Activated naive CD8-positive, alpha-beta T cell (primary cell): ENCODE data around the gene SLC12A4.
"Not testable (repeated sequence)": the region's sequence is repeated elsewhere in the genome, so short reads cannot be mapped to it uniquely, and the experiment has no call there.

Source experiments
- H3K27ac Mint-ChIP-seq: one replicate; pipeline ENCODE4 v1.8.0; 2021; ENCODE audit warnings: mixed read lengths
- H3K27me3 Mint-ChIP-seq: one replicate; pipeline ENCODE4 v1.8.0; 2021; ENCODE audit warnings: mixed read lengths
- H3K36me3 Mint-ChIP-seq: one replicate; pipeline ENCODE4 v1.8.0; 2021; ENCODE audit warnings: mixed read lengths
- H3K4me1 Mint-ChIP-seq: one replicate; pipeline ENCODE4 v1.8.0; 2021; ENCODE audit warnings: low read depth, mixed read lengths
- H3K4me3 Mint-ChIP-seq: one replicate; pipeline ENCODE4 v1.8.0; 2021; ENCODE audit warnings: mild to moderate bottlenecking, mixed read lengths
- H3K9me3 Mint-ChIP-seq: one replicate; pipeline ENCODE4 v1.8.0; 2021; ENCODE audit warnings: low read depth, mixed read lengths

SLC12A4 gene

DNA sequence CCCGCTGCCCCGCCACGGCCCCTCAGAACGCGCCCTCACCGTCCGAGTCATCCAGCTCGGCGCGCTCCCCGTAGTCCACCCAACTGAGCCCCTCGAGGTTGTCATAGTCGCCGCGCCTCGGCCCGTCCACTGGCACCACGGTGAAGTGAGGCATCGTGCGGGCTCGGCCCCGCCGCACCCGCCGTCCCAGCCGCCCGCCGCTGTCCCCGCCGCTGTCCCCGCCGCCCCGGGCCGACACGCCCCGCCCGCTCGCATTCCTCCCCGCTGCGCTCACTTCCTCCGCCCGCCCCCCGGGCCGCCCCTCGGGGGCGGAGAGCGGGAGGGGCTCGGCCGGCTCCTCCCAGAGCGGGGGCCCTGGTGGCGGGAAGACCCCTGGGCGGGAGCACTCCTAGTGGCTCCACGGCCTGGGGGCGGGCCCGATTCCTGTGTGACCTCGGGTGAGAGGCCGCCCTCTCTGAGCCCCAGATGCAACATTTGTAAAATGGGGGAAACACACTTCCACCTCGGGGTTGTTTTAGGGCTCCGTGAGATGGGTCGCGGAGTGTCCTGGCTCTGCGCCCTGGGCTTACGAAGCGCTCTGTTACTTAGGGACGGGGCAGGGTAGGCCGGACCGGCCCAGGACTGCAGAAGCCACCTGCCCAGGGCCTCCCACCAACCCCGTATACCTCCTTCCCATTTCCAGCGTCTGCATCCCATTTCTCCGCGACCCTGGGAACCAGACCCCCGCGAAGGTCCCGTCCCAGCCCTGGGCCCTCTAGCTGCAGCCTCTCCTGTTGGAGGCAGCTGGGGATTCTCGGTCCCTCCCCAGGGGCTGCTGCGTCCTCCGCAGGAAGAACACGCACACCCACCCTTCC, at the start of gene SLC12A4:
SLC12A4 (minus strand) TSS at position 238 of the 854 bp plus-strand sequence; CDS start at position 154, 84 bp downstream.
- H3K4me3 Mint-ChIP-seq: peak within 1 kb of the TSS; percentile 97
- H3K27me3 Mint-ChIP-seq: no peaks in the 10 kb centered on the region
- H3K27ac Mint-ChIP-seq: peak within 1 kb of the TSS; percentile 95
- H3K9me3 Mint-ChIP-seq: no peaks in the 10 kb centered on the region
- H3K4me1 Mint-ChIP-seq: peaks cover 24% of the 10 kb centered on the region
- H3K36me3 Mint-ChIP-seq: peaks cover 2% of the 10 kb centered on the region

DNA sequence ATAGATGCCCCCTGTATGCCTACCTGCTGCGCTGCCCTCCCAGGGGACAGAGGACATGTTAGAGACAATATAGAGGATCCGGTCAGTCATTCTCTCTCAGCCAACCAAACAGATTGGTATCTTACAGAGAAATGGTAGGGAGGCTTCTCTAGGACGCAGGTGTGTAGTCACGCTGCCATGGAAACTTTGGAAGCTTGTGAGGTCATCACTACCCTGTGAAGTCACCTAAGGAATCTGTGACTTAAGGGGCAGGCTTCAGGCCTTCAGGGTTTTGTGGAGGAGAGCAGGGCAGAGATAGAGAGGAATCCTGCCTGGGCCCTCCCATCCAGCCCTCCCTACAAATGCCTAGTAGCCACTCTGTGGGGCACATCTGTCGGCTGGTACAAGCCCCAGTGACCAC, 47.2 kb upstream of the SLC12A4 start, which contains the start of gene DPEP2NB:
DPEP2NB (minus strand) TSS at position 231 of the 400 bp plus-strand sequence; CDS start at position 90, 141 bp downstream.
- no peak within 1 kb of the TSS for H3K4me3 Mint-ChIP-seq
- no peaks in the 10 kb centered on the region for H3K36me3 Mint-ChIP-seq
- H3K27me3 Mint-ChIP-seq: no peaks in the 10 kb centered on the region
- peaks cover 14% of the 10 kb centered on the region for H3K4me1 Mint-ChIP-seq
- no peak within 1 kb of the TSS for H3K27ac Mint-ChIP-seq
- H3K9me3 Mint-ChIP-seq: no peaks in the 10 kb centered on the region

DNA sequence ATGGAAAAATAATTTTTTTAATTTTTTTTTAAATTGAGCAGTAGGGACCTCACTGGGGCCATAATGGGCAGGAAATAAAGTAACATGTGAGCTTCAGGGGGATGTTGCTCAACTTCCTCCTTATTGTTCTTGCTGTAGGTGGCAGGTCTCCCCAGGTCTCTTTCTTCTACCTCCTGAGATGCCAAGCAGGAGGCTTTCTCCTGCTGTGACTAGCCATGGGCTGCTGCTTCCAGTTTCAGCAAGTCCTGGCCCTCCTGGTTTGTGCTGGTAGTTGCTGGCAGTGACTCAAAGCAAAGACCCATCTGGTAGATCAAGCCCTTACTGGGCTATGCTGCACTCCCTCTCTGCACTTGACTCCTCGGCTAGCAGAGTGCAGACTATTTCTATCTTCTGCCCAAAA, 45.0 kb upstream of the SLC12A4 start:
- Mint-ChIP-seq H3K9me3 (no peaks in the 10 kb centered on the region), H3K36me3 (no peaks in the 10 kb centered on the region), H3K27me3 (no peaks in the 10 kb centered on the region), H3K27ac (peak overlapping the region; percentile 28), H3K4me1 (peaks cover 14% of the 10 kb centered on the region), H3K4me3 (peak overlapping the region; percentile 17)

DNA sequence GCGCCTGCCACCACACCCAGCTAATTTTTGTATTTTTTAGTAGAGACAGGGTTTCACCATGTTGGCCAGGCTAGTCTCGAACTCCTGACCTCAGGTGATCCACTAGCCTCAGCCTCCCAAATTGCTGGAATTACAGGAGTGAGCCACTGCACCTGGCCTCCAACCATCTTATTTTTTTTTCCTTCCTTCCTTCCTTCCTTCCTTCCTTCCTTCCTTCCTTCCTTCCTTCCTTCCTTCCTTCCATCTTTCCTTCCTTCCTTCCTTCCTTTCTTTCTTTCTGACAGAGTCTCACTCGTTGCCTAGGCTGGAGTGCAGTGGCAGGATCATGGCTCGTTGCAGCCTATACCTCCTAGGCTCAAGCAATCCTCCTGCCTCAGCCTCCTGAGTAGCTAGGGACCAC, 41.4 kb upstream of the SLC12A4 start:
- peaks cover 33% of the 10 kb centered on the region for H3K4me1 Mint-ChIP-seq
- not testable (repeated sequence) for H3K27me3 Mint-ChIP-seq, H3K4me3 Mint-ChIP-seq, H3K27ac Mint-ChIP-seq, H3K9me3 Mint-ChIP-seq, H3K36me3 Mint-ChIP-seq

DNA sequence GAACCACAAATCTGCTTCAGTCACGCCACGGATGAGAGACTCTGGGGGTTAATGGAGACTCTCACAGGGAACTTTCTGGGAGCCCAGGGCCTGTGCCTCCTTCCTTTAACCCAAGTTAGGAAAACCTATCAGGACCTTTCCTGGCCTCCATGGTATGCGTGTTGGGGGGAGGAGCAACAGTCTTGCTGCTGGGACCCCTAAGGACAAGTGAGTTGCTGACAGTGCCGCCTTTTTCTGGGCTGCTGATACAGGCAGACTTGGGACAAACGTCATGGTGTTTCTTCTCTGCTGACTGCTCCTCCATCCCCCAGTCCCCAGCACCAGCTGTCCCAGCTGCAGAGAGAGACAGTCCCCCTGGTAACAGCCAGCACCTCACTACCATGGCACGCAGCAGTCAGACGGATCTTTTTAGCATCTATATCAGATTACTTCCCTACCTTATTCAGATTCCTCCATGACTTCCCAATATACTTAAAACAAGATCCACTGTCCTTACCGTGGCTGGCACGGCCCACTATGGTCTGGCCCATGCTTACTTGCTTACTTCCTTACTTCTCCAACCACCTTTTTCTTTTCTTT, 40.8 kb upstream of the SLC12A4 start:
- H3K36me3 Mint-ChIP-seq: no peaks in the 10 kb centered on the region
- H3K9me3 Mint-ChIP-seq: no peaks in the 10 kb centered on the region
- no peak overlapping the region for H3K4me3 Mint-ChIP-seq
- H3K27me3 Mint-ChIP-seq: no peaks in the 10 kb centered on the region
- H3K27ac Mint-ChIP-seq: no peak overlapping the region
- peaks cover 32% of the 10 kb centered on the region for H3K4me1 Mint-ChIP-seq

DNA sequence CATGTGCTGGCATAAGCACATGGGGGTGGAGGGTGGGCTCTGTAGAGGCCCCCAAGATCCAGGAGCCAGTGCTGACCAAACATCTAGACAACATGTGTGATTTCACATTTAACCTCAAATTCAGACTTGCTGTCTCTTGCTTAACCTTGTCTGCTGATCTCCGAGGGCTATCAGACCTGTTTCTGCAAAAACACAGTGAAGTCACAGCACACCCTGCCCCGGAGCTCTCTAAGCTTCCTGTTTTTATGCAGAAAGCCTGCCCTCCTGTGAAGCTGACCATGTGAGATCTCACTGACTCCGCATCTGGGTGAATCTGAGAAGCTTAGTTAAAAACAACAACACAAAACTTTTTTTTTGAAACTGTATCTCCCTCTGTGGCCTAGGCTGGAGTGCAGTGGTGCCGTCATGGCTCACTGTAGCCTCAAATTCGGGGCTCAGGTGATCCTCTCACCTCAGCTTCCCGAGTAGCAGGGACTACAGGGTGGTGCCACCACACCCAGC, 37.4 kb upstream of the SLC12A4 start:
- Mint-ChIP-seq H3K9me3 (no peaks in the 10 kb centered on the region), H3K4me3 (peak overlapping the region; percentile 47), H3K4me1 (peaks cover 35% of the 10 kb centered on the region), H3K27ac (peak overlapping the region; percentile 97), H3K36me3 (no peaks in the 10 kb centered on the region), H3K27me3 (no peaks in the 10 kb centered on the region)

- no peak overlapping the region for H3K4me3 Mint-ChIP-seq
- H3K27me3 Mint-ChIP-seq: no peaks in the 10 kb centered on the region
- H3K4me1 Mint-ChIP-seq: peaks cover 41% of the 10 kb centered on the region
- H3K36me3 Mint-ChIP-seq: no peaks in the 10 kb centered on the region
- peak overlapping the region; percentile 97 for H3K27ac Mint-ChIP-seq
- H3K9me3 Mint-ChIP-seq: no peaks in the 10 kb centered on the region
Measured at GRCh38 chr16:68005211-68005610, 36.8 kb upstream of the SLC12A4 start.

- Mint-ChIP-seq H3K27me3 (no peaks in the 10 kb centered on the region), H3K4me3 (no peak overlapping the region), H3K4me1 (peaks cover 57% of the 10 kb centered on the region), H3K9me3 (no peaks in the 10 kb centered on the region), H3K27ac (no peak overlapping the region), H3K36me3 (no peaks in the 10 kb centered on the region)
Measured at GRCh38 chr16:68003031-68003430, 34.6 kb upstream of the SLC12A4 start.

GRCh38 chr16:68000450-68000849, 32.0 kb upstream of the SLC12A4 start:
- peak overlapping the region; percentile 78 for H3K4me3 Mint-ChIP-seq
- peak overlapping the region; percentile 86 for H3K27ac Mint-ChIP-seq
- H3K4me1 Mint-ChIP-seq: peaks cover 59% of the 10 kb centered on the region

DNA sequence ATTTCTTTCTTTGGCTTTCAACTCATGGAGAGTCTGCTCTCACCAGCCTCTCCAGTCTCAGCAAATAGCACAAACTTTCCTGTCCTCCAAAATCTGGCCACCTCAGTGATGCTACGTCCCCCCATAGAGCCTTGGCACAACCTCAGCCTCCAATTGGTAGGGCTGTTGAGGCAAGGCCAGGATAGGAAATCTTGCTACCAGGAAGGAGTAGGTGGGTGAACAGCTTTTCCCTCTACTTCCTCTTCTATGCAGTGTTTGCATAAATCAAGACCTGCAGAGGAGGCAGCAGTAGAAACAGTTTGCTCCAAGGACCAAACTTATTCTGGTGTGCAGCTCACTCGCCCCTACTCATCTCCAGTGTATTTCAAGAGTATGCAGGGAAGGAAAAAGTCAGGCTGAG, 31.5 kb upstream of the SLC12A4 start:
- H3K4me3 Mint-ChIP-seq: peak overlapping the region; percentile 78
- no peaks in the 10 kb centered on the region for H3K27me3 Mint-ChIP-seq
- H3K36me3 Mint-ChIP-seq: no peaks in the 10 kb centered on the region
- peaks cover 58% of the 10 kb centered on the region for H3K4me1 Mint-ChIP-seq
- no peaks in the 10 kb centered on the region for H3K9me3 Mint-ChIP-seq
- peak overlapping the region; percentile 86 for H3K27ac Mint-ChIP-seq

More at GRCh38 chr16:68000450-68000849, 32.0 kb upstream of the SLC12A4 start:
- H3K27me3 Mint-ChIP-seq: no peaks in the 10 kb centered on the region
- no peaks in the 10 kb centered on the region for H3K36me3 Mint-ChIP-seq
- no peaks in the 10 kb centered on the region for H3K9me3 Mint-ChIP-seq

GRCh38 chr16:67998779-67999688, 30.6 kb upstream of the SLC12A4 start, which contains the start of gene DPEP2:
Gene DPEP2 (minus strand): TSS chr16:67999484. CDS start chr16:67993212, 6,272 bp downstream.
- H3K9me3 Mint-ChIP-seq, H3K36me3 Mint-ChIP-seq, H3K27me3 Mint-ChIP-seq: not testable (repeated sequence)
- Mint-ChIP-seq H3K4me3 (peak within 1 kb of the TSS; percentile 78), H3K4me1 (peaks cover 59% of the 10 kb centered on the region), H3K27ac (peak within 1 kb of the TSS; percentile 86)

DNA sequence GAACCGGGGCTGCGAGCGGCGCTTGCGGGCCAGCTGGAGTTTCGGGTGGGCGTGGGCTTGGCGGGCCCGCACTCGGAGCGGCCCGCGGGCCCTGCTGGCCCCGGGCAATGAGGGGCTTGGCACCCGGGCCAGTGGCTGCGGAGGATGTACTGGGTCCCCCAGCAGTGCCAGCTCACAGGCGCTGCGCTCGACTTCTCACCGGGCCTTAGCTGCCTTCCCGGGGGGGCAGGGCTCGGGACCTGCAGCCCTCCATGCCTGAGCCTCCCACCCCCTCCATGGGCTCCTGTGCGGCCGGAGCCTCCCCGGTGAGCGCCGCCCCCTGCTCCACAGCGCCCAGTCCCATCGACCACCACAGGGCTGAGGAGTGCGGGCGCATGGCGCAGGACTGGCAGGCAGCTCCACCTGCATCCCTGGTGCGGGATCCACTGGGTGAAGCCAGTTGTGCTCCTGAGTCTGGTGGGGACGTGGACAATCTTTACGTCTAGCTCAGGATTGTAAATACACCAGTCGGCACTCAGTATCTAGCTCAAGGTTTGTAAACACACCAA, 29.9 kb upstream of the SLC12A4 start:
- peak overlapping the region; percentile 86 for H3K27ac Mint-ChIP-seq
- peaks cover 63% of the 10 kb centered on the region for H3K4me1 Mint-ChIP-seq
- H3K36me3 Mint-ChIP-seq, H3K9me3 Mint-ChIP-seq, H3K27me3 Mint-ChIP-seq: not testable (repeated sequence)
- peak overlapping the region; percentile 78 for H3K4me3 Mint-ChIP-seq

DNA sequence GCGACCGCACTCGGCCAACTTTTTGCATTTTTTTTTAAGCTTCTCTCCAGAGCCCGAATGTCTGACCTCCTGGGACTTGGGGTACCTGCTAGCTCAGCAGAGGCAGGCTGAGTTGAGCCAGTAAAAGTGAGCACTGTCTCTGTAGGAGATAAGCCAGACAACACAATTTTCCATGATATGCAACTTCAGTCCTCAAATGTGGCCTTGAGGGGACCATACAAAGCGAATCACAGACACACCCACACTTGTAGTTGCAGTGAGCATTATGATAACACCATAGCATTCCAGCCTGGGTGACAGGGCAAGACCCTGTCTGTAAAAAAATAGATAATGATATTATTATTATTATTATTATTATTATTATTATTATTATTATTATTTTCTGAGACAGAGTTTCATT, 28.2 kb upstream of the SLC12A4 start:
- Mint-ChIP-seq H3K4me1 (peaks cover 62% of the 10 kb centered on the region), H3K4me3 (no peak overlapping the region), H3K27ac (peak overlapping the region; percentile 64), H3K9me3 (no peaks in the 10 kb centered on the region), H3K27me3 (no peaks in the 10 kb centered on the region), H3K36me3 (no peaks in the 10 kb centered on the region)

DNA sequence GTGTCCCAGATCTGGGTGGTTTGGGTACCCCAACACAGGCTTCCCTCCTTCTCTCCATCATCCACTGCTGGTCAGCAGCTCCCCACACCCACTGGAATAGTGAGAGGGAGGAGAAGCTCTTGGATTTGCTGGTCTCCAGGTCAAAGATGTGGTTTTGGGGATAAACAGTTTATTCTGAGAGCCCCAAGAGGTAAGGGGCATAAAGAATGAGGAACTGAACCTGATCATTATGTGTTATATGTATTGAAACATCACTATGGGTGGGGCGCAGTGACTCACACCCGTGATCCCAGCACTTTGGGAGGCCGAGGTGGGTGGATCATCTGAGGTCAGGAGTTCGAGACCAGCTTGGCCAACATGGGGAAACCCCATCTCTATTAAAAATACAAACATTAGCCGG, 27.0 kb upstream of the SLC12A4 start:
- H3K27me3 Mint-ChIP-seq: no peaks in the 10 kb centered on the region
- no peaks in the 10 kb centered on the region for H3K9me3 Mint-ChIP-seq
- peaks cover 53% of the 10 kb centered on the region for H3K4me1 Mint-ChIP-seq
- H3K4me3 Mint-ChIP-seq: peak overlapping the region; percentile 56
- no peaks in the 10 kb centered on the region for H3K36me3 Mint-ChIP-seq
- H3K27ac Mint-ChIP-seq: peak overlapping the region; percentile 87
